Liver (tissue), 3 donors: ENCODE results near the gene C16orf86.

Experiments
- CTCF ChIP-seq: fragments of 150-350 bp; IDR thresholded peaks from 2 replicates; pipeline ENCODE4 v1.5.1; 2017; ENCODE audit warnings: improper control_type of control experiment, low read depth, low read length; ENCODE audit not compliant: missing input control
- REST ChIP-seq: IDR thresholded peaks from 2 replicates; pipeline ENCODE4 v1.6.1; 2016; ENCODE audit warnings: antibody characterized with exemption, mild to moderate bottlenecking
- SP1 ChIP-seq: IDR thresholded peaks from 2 replicates; pipeline ENCODE4 v1.6.1; 2018; ENCODE audit warnings: antibody characterized with exemption, mild to moderate bottlenecking
- YY1 ChIP-seq: IDR thresholded peaks from 2 replicates; pipeline ENCODE4 v1.6.1; 2016; ENCODE audit warnings: antibody characterized with exemption, mild to moderate bottlenecking
- ZBTB33 ChIP-seq: IDR thresholded peaks from 2 replicates; pipeline ENCODE4 v1.6.1; 2016; ENCODE audit warnings: antibody characterized with exemption
- donor health status: healthy.
- donor health status: healthy.

- TF ChIP-seq REST (no peak), CTCF (no peak), SP1 (no peak), ZBTB33 (no peak), YY1 (no peak)
Observed at GRCh38 chr16:67662653-67663010, 4.0 kb upstream of the C16orf86 start.
